ENCODE data around the gene RCE1.

GRCh38 chr11:66859686-66860448 lies 16.6 kb downstream of the RCE1 start:
- TF ChIP-seq CTCF (IDR thresholded peaks at IDR 0.05; ENCODE audit: poor library complexity) (no peak), EZH2phosphoT487 (IDR thresholded peaks at IDR 0.05; ENCODE audit: low read depth, severe bottlenecking, unreplicated experiment) (no peak), EZH2 (IDR thresholded peaks at IDR 0.05; ENCODE audit: borderline replicate concordance) (no peak)
